Osteocyte (in vitro differentiated cells): ENCODE measurements around the gene C11orf71. TPM values are rescaled to one million over a fixed set of nuclear protein-coding genes. Genes with fewer than 3 reads are reported as not detected.

Experiments
- DNase-seq: peaks from one replicate; pipeline ENCODE4 v3.0.0; 2021; ENCODE audit warnings: mixed read lengths; ENCODE audit not compliant: unreplicated experiment; ENCODE audit errors: extremely low spot score
- H3K27ac Mint-ChIP-seq: one replicate; pipeline ENCODE4 v1.8.0; 2021; ENCODE audit warnings: mild to moderate bottlenecking, mixed read lengths; ENCODE audit not compliant: unreplicated experiment
- H3K27me3 Mint-ChIP-seq: one replicate; pipeline ENCODE4 v1.8.0; 2021; ENCODE audit warnings: mixed read lengths; ENCODE audit not compliant: unreplicated experiment
- H3K36me3 Mint-ChIP-seq: one replicate; pipeline ENCODE4 v1.8.0; 2021; ENCODE audit warnings: mixed read lengths; ENCODE audit not compliant: unreplicated experiment
- H3K4me1 Mint-ChIP-seq: one replicate; pipeline ENCODE4 v1.8.0; 2021; ENCODE audit warnings: mixed read lengths; ENCODE audit not compliant: unreplicated experiment
- H3K4me3 Mint-ChIP-seq: one replicate; pipeline ENCODE4 v1.8.0; 2021; ENCODE audit warnings: mild to moderate bottlenecking, moderate library complexity, mixed read lengths; ENCODE audit not compliant: unreplicated experiment
- H3K9me3 Mint-ChIP-seq: one replicate; pipeline ENCODE4 v1.8.0; 2021; ENCODE audit warnings: mixed read lengths; ENCODE audit not compliant: unreplicated experiment
- CTCF ChIP-seq: fragments of 200-600 bp; sonication (generic); IDR thresholded peaks from 2 replicates; pipeline ENCODE4 v1.5.0; 2021; ENCODE audit warnings: antibody characterized with exemption, mild to moderate bottlenecking, moderate library complexity
- total RNA-seq: library from RNA; stranded (reverse); gene quantifications from 2 replicates; pipeline ENCODE4 v1.2.1, GENCODE V29; 2021

C11orf71 gene
- total RNA-seq, 1 donor from 2014 or later: 6.8 TPM

GRCh38 chr11:114400915-114401223, 558 bp upstream of the C11orf71 start:
- Mint-ChIP-seq H3K4me3 (peak overlapping the region; percentile 89), H3K27me3 (no peaks in the 10 kb centered on the region), H3K27ac (peak overlapping the region; percentile 99), H3K9me3 (no peaks in the 10 kb centered on the region), H3K36me3 (peaks cover 27% of the 10 kb centered on the region), H3K4me1 (peaks cover 44% of the 10 kb centered on the region)
- no peak for DNase-seq
- no peak for TF ChIP-seq CTCF

- Mint-ChIP-seq H3K27ac (peak overlapping the region; percentile 99), H3K27me3 (no peaks in the 10 kb centered on the region), H3K9me3 (no peaks in the 10 kb centered on the region), H3K4me3 (peak overlapping the region; percentile 89), H3K4me1 (peaks cover 39% of the 10 kb centered on the region), H3K36me3 (peaks cover 17% of the 10 kb centered on the region)
- TF ChIP-seq CTCF: no peak
- no peak for DNase-seq
These were observed 658 bp downstream of the C11orf71 start for GRCh38 chr11:114399490-114400215.

- Mint-ChIP-seq H3K4me1 (peaks cover 29% of the 10 kb centered on the region), H3K27ac (peak overlapping the region; percentile 16), H3K27me3 (no peaks in the 10 kb centered on the region), H3K4me3 (no peak overlapping the region), H3K36me3 (peaks cover 9% of the 10 kb centered on the region), H3K9me3 (no peaks in the 10 kb centered on the region)
- no peak for DNase-seq
- no peak for TF ChIP-seq CTCF
These were observed 1.9 kb downstream of the C11orf71 start for GRCh38 chr11:114398303-114398920.

- H3K27ac Mint-ChIP-seq: no peak overlapping the region
- no peak for DNase-seq
- H3K36me3 Mint-ChIP-seq: peaks cover 3% of the 10 kb centered on the region
- no peak overlapping the region for H3K4me3 Mint-ChIP-seq
- no peaks in the 10 kb centered on the region for H3K27me3 Mint-ChIP-seq
- H3K4me1 Mint-ChIP-seq: peaks cover 20% of the 10 kb centered on the region
- no peaks in the 10 kb centered on the region for H3K9me3 Mint-ChIP-seq
- no peak for TF ChIP-seq CTCF
These were observed 2.8 kb downstream of the C11orf71 start for GRCh38 chr11:114397349-114397982.

GRCh38 chr11:114396916-114397315, 3.4 kb downstream of the C11orf71 start:
- H3K27me3 Mint-ChIP-seq: no peaks in the 10 kb centered on the region
- peaks cover under 1% of the 10 kb centered on the region for H3K36me3 Mint-ChIP-seq
- H3K9me3 Mint-ChIP-seq: no peaks in the 10 kb centered on the region
- H3K4me1 Mint-ChIP-seq: peaks cover 17% of the 10 kb centered on the region
- DNase-seq: no peak
- H3K27ac Mint-ChIP-seq: no peak overlapping the region
- no peak overlapping the region for H3K4me3 Mint-ChIP-seq
- no peak for TF ChIP-seq CTCF
